Loucy (cell line): ENCODE data around the gene RAP1GAP2.

ENCODE experiments used
- H2AFZ ChIP-seq: fragments of 200-600 bp; sonication (generic); 2 replicates; pipeline ENCODE4 v1.6.0; 2016; ENCODE audit warnings: antibody characterized with exemption, mild to moderate bottlenecking, low read length, moderate library complexity
- H3F3A ChIP-seq: fragments of 200-600 bp; 2 replicates; pipeline ENCODE4 v1.6.0; 2016; ENCODE audit warnings: antibody characterized with exemption, low read depth, mild to moderate bottlenecking
- H3K27me3 ChIP-seq: fragments of 200-600 bp; sonication (generic); 2 replicates; pipeline ENCODE4 v1.6.1; 2014; ENCODE audit warnings: low read length, mild to moderate bottlenecking; ENCODE audit not compliant: insufficient read depth, poor library complexity, severe bottlenecking
- H3K36me3 ChIP-seq: fragments of 200-600 bp; sonication (generic); 2 replicates; pipeline ENCODE4 v1.6.1; 2016; ENCODE audit warnings: low read length; ENCODE audit not compliant: insufficient read depth
- H3K4me1 ChIP-seq: fragments of 200-600 bp; sonication (generic); 2 replicates; pipeline ENCODE4 v1.5.1; 2014; ENCODE audit warnings: low read length, mild to moderate bottlenecking; ENCODE audit not compliant: insufficient read depth, poor library complexity, severe bottlenecking
- H3K4me2 ChIP-seq: fragments of 200-600 bp; sonication (generic); 2 replicates; pipeline ENCODE4 v1.6.0; 2014; ENCODE audit warnings: antibody characterized with exemption, low read length, low read depth, mild to moderate bottlenecking; ENCODE audit not compliant: poor library complexity, severe bottlenecking
- H3K4me3 ChIP-seq: fragments of 200-600 bp; sonication (generic); 2 replicates; pipeline ENCODE4 v1.5.1; 2014; ENCODE audit warnings: low read length, mild to moderate bottlenecking, mixed read lengths; ENCODE audit not compliant: poor library complexity, severe bottlenecking
- H3K79me2 ChIP-seq: fragments of 200-600 bp; sonication (generic); 2 replicates; pipeline ENCODE4 v1.6.1; 2014; ENCODE audit warnings: low read length; ENCODE audit not compliant: insufficient read depth
- H3K9ac ChIP-seq: fragments of 200-600 bp; sonication (generic); 2 replicates; pipeline ENCODE4 v1.6.0; 2014; ENCODE audit warnings: mild to moderate bottlenecking, low read depth, low read length, moderate library complexity; ENCODE audit not compliant: poor library complexity, severe bottlenecking
- H3K9me2 ChIP-seq: fragments of 200-600 bp; sonication (generic); replicated peaks from 2 replicates; pipeline ENCODE4 v1.6.1; 2016; ENCODE audit warnings: low read depth, low read length, mixed read lengths
- H3K9me3 ChIP-seq: fragments of 200-600 bp; sonication (generic); 2 replicates; pipeline ENCODE4 v1.6.1; 2014; ENCODE audit warnings: mild to moderate bottlenecking, antibody characterized with exemption, low read length, low read depth; ENCODE audit not compliant: insufficient read depth
- H4K20me1 ChIP-seq: fragments of 200-600 bp; sonication (generic); 2 replicates; pipeline ENCODE4 v1.6.0; 2014; ENCODE audit warnings: antibody characterized with exemption, low read length, mild to moderate bottlenecking; ENCODE audit not compliant: insufficient read depth, poor library complexity, severe bottlenecking
- EZH2phosphoT487 ChIP-seq: fragments of 200-600 bp; IDR thresholded peaks from 2 replicates; pipeline ENCODE4 v1.6.1; 2018; ENCODE audit warnings: antibody characterized with exemption, mild to moderate bottlenecking, moderate library complexity, borderline replicate concordance
- TF ChIP-seq, protein P1 (sequence below): fragments of 200-600 bp; sonication (generic); conservative IDR thresholded peaks from 2 replicates; pipeline ENCODE4 v1.5.1; 2014; ENCODE audit warnings: mild to moderate bottlenecking, antibody characterized with exemption, low read length

RAP1GAP2 gene

DNA sequence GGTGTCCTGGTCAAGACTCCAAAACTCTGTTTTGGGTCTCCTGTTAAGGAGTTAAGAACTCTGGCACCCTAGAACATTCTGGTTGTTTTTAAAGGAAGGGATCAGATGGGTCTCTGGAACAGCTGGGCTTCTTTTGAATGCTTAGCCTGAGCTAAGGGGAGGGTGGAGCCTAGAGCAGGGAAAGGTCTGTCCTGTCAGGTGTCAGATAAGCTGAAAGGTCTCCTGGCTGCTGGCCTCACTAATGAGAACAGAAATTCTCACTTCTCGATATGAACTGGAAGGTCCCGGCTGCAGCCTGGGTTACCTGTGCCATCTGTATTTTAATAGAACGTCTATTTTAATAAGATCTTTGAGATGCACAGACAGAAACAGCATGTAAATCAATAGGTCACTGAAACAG is 69.0 kb downstream of the RAP1GAP2 start:
- no peak overlapping the region for H3K4me3 ChIP-seq
- H3K79me2 ChIP-seq: peaks cover 100% of the 10 kb centered on the region
- H3K9ac ChIP-seq: no peak overlapping the region
- H3F3A ChIP-seq: no peaks in the 10 kb centered on the region
- TF ChIP-seq, protein P1, sequence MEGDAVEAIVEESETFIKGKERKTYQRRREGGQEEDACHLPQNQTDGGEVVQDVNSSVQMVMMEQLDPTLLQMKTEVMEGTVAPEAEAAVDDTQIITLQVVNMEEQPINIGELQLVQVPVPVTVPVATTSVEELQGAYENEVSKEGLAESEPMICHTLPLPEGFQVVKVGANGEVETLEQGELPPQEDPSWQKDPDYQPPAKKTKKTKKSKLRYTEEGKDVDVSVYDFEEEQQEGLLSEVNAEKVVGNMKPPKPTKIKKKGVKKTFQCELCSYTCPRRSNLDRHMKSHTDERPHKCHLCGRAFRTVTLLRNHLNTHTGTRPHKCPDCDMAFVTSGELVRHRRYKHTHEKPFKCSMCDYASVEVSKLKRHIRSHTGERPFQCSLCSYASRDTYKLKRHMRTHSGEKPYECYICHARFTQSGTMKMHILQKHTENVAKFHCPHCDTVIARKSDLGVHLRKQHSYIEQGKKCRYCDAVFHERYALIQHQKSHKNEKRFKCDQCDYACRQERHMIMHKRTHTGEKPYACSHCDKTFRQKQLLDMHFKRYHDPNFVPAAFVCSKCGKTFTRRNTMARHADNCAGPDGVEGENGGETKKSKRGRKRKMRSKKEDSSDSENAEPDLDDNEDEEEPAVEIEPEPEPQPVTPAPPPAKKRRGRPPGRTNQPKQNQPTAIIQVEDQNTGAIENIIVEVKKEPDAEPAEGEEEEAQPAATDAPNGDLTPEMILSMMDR: no peak
- TF ChIP-seq EZH2phosphoT487: no peak
- H4K20me1 ChIP-seq: peaks cover 95% of the 10 kb centered on the region
- peaks cover 6% of the 10 kb centered on the region for H3K4me1 ChIP-seq
- H3K27me3 ChIP-seq: no peaks in the 10 kb centered on the region
- peaks cover 46% of the 10 kb centered on the region; the same call in 1 of the 2 replicates for H3K36me3 ChIP-seq
- H3K9me3 ChIP-seq: no peaks in the 10 kb centered on the region
- no peak overlapping the region for H3K4me2 ChIP-seq
- H3K9me2 ChIP-seq: no peaks in the 10 kb centered on the region
- H2AFZ ChIP-seq: no peak overlapping the region

DNA sequence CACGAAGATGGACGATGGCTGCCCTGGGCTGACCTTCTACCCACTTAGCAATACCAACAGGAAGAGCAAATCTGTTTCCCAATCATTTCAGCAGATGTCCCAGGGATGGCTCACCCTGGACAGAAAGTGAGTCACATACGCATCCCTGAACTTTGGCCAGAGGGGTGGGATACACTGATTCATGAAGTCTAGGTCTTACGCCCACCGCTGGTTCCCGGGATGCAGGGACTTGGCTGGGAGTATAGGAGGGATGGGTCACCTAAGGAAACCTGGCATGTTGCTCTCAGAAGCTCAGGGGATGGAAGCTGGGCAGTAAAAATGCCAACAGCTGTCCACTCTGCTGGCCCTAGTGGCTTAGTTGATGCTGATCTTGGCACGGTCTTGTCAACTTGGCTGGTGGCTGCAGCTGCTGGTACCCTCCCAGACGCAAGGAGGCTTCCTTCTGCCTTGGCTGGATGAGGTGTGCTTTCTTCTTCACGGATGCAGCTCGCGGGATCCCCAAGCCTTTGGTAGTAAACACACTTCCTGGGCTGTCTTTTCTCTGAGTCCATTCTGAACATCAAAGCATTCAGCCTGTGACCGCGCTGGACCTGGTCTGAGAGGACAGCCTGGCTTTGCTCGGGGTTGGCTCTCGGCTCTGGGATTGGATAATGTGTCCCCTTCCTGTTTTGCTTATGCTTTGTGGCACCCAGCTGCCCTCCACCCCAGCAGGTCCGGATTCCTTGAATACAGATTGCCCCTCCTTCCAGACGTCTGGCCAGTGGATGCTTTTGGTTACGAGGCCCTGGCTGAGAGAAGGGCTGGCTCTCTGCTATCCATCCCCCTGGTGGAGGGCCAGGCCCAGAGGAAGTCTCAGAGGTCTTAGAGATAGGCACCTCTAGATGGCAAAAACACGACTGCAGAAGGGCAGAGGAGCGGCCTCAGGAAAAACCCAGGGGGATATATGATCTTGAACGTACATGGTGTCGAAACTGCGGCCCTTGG is 71.5 kb downstream of the RAP1GAP2 start:
- no peak for TF ChIP-seq EZH2phosphoT487
- TF ChIP-seq, protein P1: no peak
- H3F3A ChIP-seq: no peaks in the 10 kb centered on the region
- no peaks in the 10 kb centered on the region for H3K4me1 ChIP-seq
- H3K4me3 ChIP-seq: no peak overlapping the region
- peaks cover 100% of the 10 kb centered on the region for H3K79me2 ChIP-seq
- H3K9ac ChIP-seq: no peak overlapping the region
- H3K36me3 ChIP-seq: peaks cover 56% of the 10 kb centered on the region; the same call in 1 of the 2 replicates
- H2AFZ ChIP-seq: no peak overlapping the region
- H3K27me3 ChIP-seq: no peaks in the 10 kb centered on the region
- H3K4me2 ChIP-seq: no peak overlapping the region
- no peaks in the 10 kb centered on the region for H3K9me3 ChIP-seq
- peaks cover 95% of the 10 kb centered on the region for H4K20me1 ChIP-seq
- H3K9me2 ChIP-seq: no peaks in the 10 kb centered on the region

DNA sequence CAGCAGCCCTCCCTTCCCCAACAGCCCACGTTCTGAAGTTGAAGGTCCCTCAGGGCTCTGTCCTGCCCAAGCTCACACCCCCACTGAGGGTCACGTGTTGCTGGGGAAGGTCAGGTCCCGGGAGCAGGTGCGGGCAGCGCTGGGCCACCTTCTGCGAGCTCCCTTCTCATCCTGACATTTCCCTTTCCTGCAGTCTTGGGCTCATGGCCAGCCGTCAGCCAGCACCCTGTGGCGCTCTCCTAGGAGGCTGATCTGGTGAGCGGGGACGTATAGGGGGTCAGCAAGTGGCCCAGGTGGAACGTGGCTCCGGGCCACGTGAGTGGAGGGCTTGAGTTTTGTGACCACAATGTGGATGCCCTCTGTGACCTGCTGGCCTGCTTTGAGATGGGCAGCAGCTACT is 73.4 kb downstream of the RAP1GAP2 start:
- Histone ChIP-seq H4K20me1 (peaks cover 91% of the 10 kb centered on the region), H3K4me2 (no peak overlapping the region), H2AFZ (no peak overlapping the region), H3K36me3 (peaks cover 53% of the 10 kb centered on the region; the same call in 1 of the 2 replicates), H3K27me3 (no peaks in the 10 kb centered on the region), H3K4me3 (no peak overlapping the region), H3K9me2 (no peaks in the 10 kb centered on the region), H3F3A (no peaks in the 10 kb centered on the region), H3K9me3 (no peaks in the 10 kb centered on the region), H3K9ac (no peak overlapping the region), H3K4me1 (no peaks in the 10 kb centered on the region), H3K79me2 (peaks cover 100% of the 10 kb centered on the region)
- TF ChIP-seq EZH2phosphoT487: no peak
- TF ChIP-seq, protein P1: no peak
